Adrenal gland (tissue), 12 donors: ENCODE measurements around the gene B4GALNT3. TPM values are rescaled to one million over a fixed set of nuclear protein-coding genes. Genes with fewer than 3 reads are reported as not detected.

Experiments
- DNase-seq, 7 donors: peaks; one replicate each; pipeline ENCODE4 v3.0.0-alpha.2; 2019 to 2020
- H3K27ac ChIP-seq, 5 donors: fragments of 200-600 bp; sonication (generic) in 4 of 5; 1 replicate in 3 of 5; 2 replicates in 2 of 5; pipeline versions ENCODE4 v1.5.1 to v1.8.0; 2016 to 2020; ENCODE audit warnings: mild to moderate bottlenecking in 1 of 5
- H3K27me3 ChIP-seq: fragments of 200-600 bp; 2 replicates; pipeline ENCODE4 v1.8.0; 2021
- H3K36me3 ChIP-seq, 2 donors: fragments of 200-600 bp; replicated peaks in 1 of 2; 1 replicate in 1 of 2; 2 replicates in 1 of 2; pipeline versions ENCODE4 v1.5.1 to v1.8.0; 2018 to 2022
- H3K4me1 ChIP-seq, 2 donors: fragments of 200-600 bp; replicated peaks in 1 of 2; 1 replicate in 1 of 2; 2 replicates in 1 of 2; pipeline versions ENCODE4 v1.5.1 to v1.8.0; 2018 to 2021
- H3K4me3 ChIP-seq, 4 donors: fragments of 200-600 bp; sonication (generic) in 3 of 4; one replicate each; pipeline ENCODE4 v1.5.1; 2016 to 2018
- H3K9me3 ChIP-seq, 3 donors: fragments of 200-600 bp; sonication (generic) in 1 of 3; replicated peaks in 1 of 3; 1 replicate in 2 of 3; 2 replicates in 1 of 3; pipeline versions ENCODE4 v1.5.1 to v1.8.0; 2016 to 2021
- POLR2A ChIP-seq, 2 donors: fragments of 450-650 bp; IDR thresholded peaks; one replicate each; pipeline ENCODE4 v1.6.1; 2017; ENCODE audit warnings: antibody characterized with exemption in 2 of 2, mild to moderate bottlenecking in 2 of 2, moderate library complexity in 1 of 2
- whole genome bisulfite sequencing, 4 donors: extraction: QIAGEN DNeasy Blood & Tissue Kit in 2 of 4; methylation state at CpG; one replicate each; pipeline versions ENCODE4 v1.1.5 to v1.1.7; 2013 to 2017; 5-methylcytosine and 5-hydroxymethylcytosine counted together
- intact Hi-C, 2 donors: fragments of 100-400 bp; cut with DNase I; formaldehyde crosslinking; loops; one replicate each; pipeline versions ENCODE4 v1.14.1 to v1.15.0; 2022 to 2023
- polyA plus RNA-seq, 3 donors: library from polyadenylated mRNA; stranded (reverse); fragments of 200-250 nt in 2 of 3; fragments of 350-450 nt in 1 of 3; fragmentation: Illumina TruSeq in 1 of 3; extraction: RNeasy Lipid Tissue Mini Kit (QIAGEN cat#74804) in 1 of 3; gene quantifications; one replicate each; pipeline ENCODE4 v1.2.3, GENCODE V29; 2013 to 2014
- total RNA-seq, 9 donors: library from RNA; depleted of rRNA in 4 of 9; stranded (reverse); fragments of >200 nt in 4 of 9; fragments of 120-200 nt in 1 of 9; fragmentation: NEBNext Ultra II Directional in 1 of 9; extraction: Animal tissue kit (Norgen Biotek cat#: 25700) in 1 of 9; gene quantifications; one replicate each; pipeline versions ENCODE4 v1.1.0 to v1.2.4, GENCODE V29; 2013 to 2023
- TF ChIP-seq, protein P1 (sequence below), 6 experiments: fragments of 450-650 bp in 4 of 6; fragments of 200-600 bp in 2 of 6; sonication (generic) in 1 of 6; IDR thresholded peaks; 1 replicate in 5 of 6; 2 replicates in 1 of 6; pipeline versions ENCODE4 v1.5.1 to v1.8.0; 2016 to 2021; ENCODE audit warnings: antibody characterized with exemption in 6 of 6, mild to moderate bottlenecking in 2 of 6, moderate library complexity in 1 of 6
- donor health status: healthy with polysubstance abuse.
- donor health status: Bipolar disorder and iron deficiency.
- donor health status: DM: yes; HTN: yes; CAD: no.
- donor health status: DM: no; HTN: no; CAD: no.
- donor health status: DM: no; HTN: no; CAD: no.
- donor health status: DM: yes; HTN: yes; CAD: no.

The B4GALNT3 gene
- total and polyA plus RNA-seq, 12 donors: 3.1 to 43.1 (median 28.5) TPM

DNA sequence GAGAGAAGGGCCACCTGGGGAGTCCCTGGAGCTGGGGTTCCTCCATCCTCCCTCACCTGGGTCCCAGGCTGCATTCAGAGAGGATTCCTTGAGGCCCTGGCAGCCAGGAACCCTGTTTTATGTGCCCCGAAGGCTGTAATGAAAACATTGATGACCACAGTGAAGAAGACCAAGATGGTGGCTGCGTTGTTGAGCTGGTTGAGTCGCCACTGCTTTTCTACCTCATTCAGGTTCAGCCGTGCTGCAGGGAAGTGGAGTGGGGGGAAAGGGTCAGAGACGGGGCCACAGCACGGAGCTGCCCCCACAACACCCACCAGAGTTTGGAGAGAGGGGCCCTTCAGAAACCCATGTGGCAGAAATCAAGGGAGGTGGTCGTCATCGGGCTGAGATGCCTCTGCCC lies 105.4 kb downstream of the B4GALNT3 start:
- intact Hi-C loops: loop anchor here (5.0 to 10.0 kb wide), 5 partner anchors 247 to 1020 kb away; partner anchors contain the start of gene RAD52 (in 2 of the 2)

DNA sequence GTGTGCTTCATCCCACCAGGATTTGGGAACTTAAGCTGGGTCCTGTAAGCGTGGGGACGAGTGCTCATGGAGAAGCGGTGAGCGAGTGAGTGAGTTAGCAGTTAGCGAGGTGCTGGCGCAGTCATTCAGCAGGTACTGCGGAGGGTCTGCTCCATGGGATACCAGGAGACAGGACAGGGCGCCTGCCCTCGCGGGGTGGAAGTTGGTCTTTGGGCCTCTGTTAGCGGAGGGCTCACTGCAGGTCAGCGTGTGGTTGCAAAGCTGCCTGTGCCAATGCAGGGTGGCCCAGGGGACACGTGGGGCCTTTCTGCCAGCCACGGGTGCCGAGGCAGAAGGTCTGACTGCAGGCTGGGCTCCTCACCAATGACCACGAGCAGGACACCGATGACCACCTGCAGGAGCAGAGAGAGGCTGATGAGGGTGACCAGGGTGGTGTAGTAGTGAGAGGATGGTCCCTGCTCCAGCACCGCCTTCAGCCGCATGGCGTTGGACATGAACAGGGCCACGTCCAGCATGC lies 105.9 kb downstream of the B4GALNT3 start:
- Histone ChIP-seq H3K4me1 (peaks cover 0 to 8% of the 10 kb centered on the region in 2 donors), H3K27me3 (no peaks in the 10 kb centered on the region), H3K4me3 (no peak overlapping the region), H3K36me3 (no peaks in the 10 kb centered on the region), H3K9me3 (no peaks in the 10 kb centered on the region), H3K27ac (no peak overlapping the region)
- DNase-seq: no peak
- intact Hi-C loops: loop anchor here (5.0 to 10.0 kb wide), 5 partner anchors 247 to 1019 kb away; partner anchors contain the start of gene RAD52 (in 2 of the 2)
- 91 to 96% (median 93%) methylated on average over 14 to 21 of the region's 21 CpGs for WGBS, 4 donors
- no peak for TF ChIP-seq POLR2A (IDR thresholded peaks at IDR 0.05)
- TF ChIP-seq, protein P1, sequence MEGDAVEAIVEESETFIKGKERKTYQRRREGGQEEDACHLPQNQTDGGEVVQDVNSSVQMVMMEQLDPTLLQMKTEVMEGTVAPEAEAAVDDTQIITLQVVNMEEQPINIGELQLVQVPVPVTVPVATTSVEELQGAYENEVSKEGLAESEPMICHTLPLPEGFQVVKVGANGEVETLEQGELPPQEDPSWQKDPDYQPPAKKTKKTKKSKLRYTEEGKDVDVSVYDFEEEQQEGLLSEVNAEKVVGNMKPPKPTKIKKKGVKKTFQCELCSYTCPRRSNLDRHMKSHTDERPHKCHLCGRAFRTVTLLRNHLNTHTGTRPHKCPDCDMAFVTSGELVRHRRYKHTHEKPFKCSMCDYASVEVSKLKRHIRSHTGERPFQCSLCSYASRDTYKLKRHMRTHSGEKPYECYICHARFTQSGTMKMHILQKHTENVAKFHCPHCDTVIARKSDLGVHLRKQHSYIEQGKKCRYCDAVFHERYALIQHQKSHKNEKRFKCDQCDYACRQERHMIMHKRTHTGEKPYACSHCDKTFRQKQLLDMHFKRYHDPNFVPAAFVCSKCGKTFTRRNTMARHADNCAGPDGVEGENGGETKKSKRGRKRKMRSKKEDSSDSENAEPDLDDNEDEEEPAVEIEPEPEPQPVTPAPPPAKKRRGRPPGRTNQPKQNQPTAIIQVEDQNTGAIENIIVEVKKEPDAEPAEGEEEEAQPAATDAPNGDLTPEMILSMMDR (IDR thresholded peaks at IDR 0.05): no peak

More for the DNA sequence above, 105.4 kb downstream of the B4GALNT3 start:
- Histone ChIP-seq H3K4me1 (peaks cover 0 to 3% of the 10 kb centered on the region in 2 donors), H3K27me3 (no peaks in the 10 kb centered on the region), H3K4me3 (no peak overlapping the region), H3K27ac (no peak overlapping the region), H3K36me3 (no peaks in the 10 kb centered on the region), H3K9me3 (no peaks in the 10 kb centered on the region)
- WGBS, 4 donors: 86 to 94% (median 89%) methylated on average over 6 to 8 of the region's 8 CpGs
- TF ChIP-seq, protein P1 (IDR thresholded peaks at IDR 0.05): no peak
- TF ChIP-seq POLR2A (IDR thresholded peaks at IDR 0.05): no peak
- DNase-seq: no peak

DNA sequence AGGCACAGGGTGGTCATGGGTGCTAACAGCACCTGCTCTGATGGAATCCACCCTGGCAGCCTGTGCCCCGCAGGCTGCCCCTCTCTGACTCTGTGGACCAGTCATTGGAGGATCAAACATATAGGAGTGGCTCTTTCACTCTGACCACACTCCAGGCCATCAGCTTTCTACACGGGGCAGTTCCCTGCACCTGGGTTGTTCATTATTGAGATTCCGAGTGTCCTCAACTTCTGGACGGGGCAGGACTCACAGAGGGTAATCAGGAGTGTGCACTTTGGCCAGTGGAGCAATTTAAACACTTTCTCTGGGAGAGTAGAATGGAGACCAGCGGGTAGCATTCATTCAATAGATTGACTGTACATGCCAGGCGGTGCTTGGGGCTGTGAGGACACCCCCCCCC lies 108.7 kb downstream of the B4GALNT3 start:
- Histone ChIP-seq H3K9me3 (no peaks in the 10 kb centered on the region), H3K27me3 (no peaks in the 10 kb centered on the region), H3K4me3 (no peak overlapping the region), H3K4me1 (peaks cover 12 to 28% of the 10 kb centered on the region in 2 donors), H3K27ac (no peak overlapping the region), H3K36me3 (no peaks in the 10 kb centered on the region)
- 72 to 91% (median 88%) methylated on average over 6 of the region's 6 CpGs for WGBS, 4 donors
- DNase-seq: no peak
- intact Hi-C loops: loop anchor here (5.0 to 10.0 kb wide), 5 partner anchors 244 to 1016 kb away; partner anchors contain the start of gene RAD52 (in 2 of the 2)
- TF ChIP-seq, protein P1 (IDR thresholded peaks at IDR 0.05): no peak
- no peak for TF ChIP-seq POLR2A (IDR thresholded peaks at IDR 0.05)

DNA sequence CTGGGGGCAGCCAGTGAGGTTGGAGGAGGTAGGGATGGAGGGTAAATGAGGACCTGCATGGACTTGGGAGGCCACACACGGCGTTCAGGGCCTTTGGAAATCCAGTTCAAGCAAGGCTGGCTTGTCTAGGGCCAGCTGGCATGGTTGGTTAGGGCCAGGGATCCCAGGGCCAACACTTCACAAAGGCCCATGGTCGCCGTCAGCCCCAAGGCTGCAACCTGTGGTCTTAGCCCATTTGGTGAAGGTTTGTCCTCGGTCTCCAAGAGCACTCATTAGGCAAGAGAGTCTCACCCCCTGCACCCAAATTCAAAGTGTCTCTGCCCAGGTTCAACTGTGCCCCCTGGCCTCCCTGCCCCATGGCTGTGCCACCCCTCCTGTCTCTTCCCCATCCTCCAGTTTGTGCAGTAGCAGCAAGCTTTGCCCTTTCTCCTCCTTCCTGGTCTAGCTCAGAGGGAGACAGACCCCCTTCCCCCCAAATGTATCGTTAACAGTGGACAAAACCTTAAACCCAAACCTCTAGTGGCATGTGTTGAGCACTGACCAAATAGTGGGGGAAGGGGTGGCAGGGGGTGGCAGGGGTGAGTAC lies 109.4 kb downstream of the B4GALNT3 start:
- intact Hi-C loops: loop anchor here (5.0 to 10.0 kb wide), 5 partner anchors 243 to 1016 kb away; partner anchors contain the start of gene RAD52 (in 2 of the 2)
- WGBS, 4 donors: 42 to 68% (median 54%) methylated on average over 6 of the region's 6 CpGs
- Histone ChIP-seq H3K9me3 (no peaks in the 10 kb centered on the region), H3K4me1 (peaks cover 12 to 28% of the 10 kb centered on the region in 2 donors), H3K4me3 (peak overlapping the region in 1 of 4 donors; percentile 60), H3K27ac (no peak overlapping the region), H3K36me3 (no peaks in the 10 kb centered on the region), H3K27me3 (no peaks in the 10 kb centered on the region)
- TF ChIP-seq POLR2A (IDR thresholded peaks at IDR 0.05): no peak
- TF ChIP-seq, protein P1 (IDR thresholded peaks at IDR 0.05): no peak
- DNase-seq: no peak
